ENCODE measurements around the gene MAPK10.

DNA sequence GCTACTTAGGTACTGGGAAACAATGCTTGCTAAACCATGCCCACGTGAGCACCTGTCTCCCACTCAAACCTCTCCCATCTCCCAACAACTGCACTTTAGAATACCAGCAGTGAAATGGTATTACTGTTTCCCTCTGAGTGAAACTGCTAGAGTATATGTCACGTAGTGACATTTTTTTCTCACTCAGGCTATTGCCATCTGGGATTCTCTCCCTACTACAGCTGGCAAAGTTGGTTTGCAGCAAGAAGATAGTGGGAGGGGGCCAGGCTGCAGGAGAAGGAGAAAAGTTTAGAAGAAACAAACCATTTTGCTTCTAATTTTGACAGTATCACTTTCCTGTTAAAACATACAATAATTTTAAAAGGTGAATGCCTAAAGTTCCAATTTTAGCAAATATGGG lies 358.3 kb downstream of the MAPK10 start:
- TF ChIP-seq, protein P1, sequence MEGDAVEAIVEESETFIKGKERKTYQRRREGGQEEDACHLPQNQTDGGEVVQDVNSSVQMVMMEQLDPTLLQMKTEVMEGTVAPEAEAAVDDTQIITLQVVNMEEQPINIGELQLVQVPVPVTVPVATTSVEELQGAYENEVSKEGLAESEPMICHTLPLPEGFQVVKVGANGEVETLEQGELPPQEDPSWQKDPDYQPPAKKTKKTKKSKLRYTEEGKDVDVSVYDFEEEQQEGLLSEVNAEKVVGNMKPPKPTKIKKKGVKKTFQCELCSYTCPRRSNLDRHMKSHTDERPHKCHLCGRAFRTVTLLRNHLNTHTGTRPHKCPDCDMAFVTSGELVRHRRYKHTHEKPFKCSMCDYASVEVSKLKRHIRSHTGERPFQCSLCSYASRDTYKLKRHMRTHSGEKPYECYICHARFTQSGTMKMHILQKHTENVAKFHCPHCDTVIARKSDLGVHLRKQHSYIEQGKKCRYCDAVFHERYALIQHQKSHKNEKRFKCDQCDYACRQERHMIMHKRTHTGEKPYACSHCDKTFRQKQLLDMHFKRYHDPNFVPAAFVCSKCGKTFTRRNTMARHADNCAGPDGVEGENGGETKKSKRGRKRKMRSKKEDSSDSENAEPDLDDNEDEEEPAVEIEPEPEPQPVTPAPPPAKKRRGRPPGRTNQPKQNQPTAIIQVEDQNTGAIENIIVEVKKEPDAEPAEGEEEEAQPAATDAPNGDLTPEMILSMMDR (IDR thresholded peaks at IDR 0.05; ENCODE audit: extremely low read depth in 1 of 2, insufficient read depth in 1 of 2, low read depth in 1 of 2, low read length in 2 of 2), result no peak
- TF ChIP-seq POLR2A (IDR thresholded peaks at IDR 0.05; ENCODE audit: low read depth, low read length) (no peak), EZH2 (IDR thresholded peaks at IDR 0.05; ENCODE audit: borderline replicate concordance, low read depth, low read length, severe bottlenecking) (no peak)

Data from endothelial cell of umbilical vein (primary cell).